Ascending aorta (tissue), 2 donors: Measurements from ENCODE around the gene PKD1L1. TPM values are rescaled to one million over a fixed set of nuclear protein-coding genes. Genes with fewer than 3 reads are reported as not detected.

Experiments used
- DNase-seq, 2 donors: peaks; one replicate each; pipeline ENCODE4 v3.0.0-alpha.2; 2019; ENCODE audit warnings: low spot score in 2 of 2
- H3K27ac ChIP-seq, 2 donors: fragments of 200-600 bp; sonication (generic); one replicate each; pipeline ENCODE4 v1.5.1; 2016 to 2017; ENCODE audit warnings: mild to moderate bottlenecking in 1 of 2
- H3K27me3 ChIP-seq: fragments of 200-600 bp; sonication (generic); one replicate; pipeline ENCODE4 v1.5.1; 2017
- H3K36me3 ChIP-seq, 2 donors: fragments of 200-600 bp; sonication (generic); one replicate each; pipeline ENCODE4 v1.5.1; 2016
- H3K4me1 ChIP-seq, 2 donors: fragments of 200-600 bp; sonication (generic); one replicate each; pipeline ENCODE4 v1.5.1; 2016 to 2017; ENCODE audit warnings: mild to moderate bottlenecking in 1 of 2
- H3K4me3 ChIP-seq, 2 donors: fragments of 200-600 bp; sonication (generic); one replicate each; pipeline ENCODE4 v1.5.1; 2016 to 2017; ENCODE audit warnings: mild to moderate bottlenecking in 1 of 2
- H3K9me3 ChIP-seq, 2 donors: fragments of 200-600 bp; sonication (generic); one replicate each; pipeline ENCODE4 v1.5.1; 2016
- CTCF ChIP-seq, 3 experiments: fragments of 200-600 bp in 2 of 3; fragments of 450-650 bp in 1 of 3; sonication (generic) in 2 of 3; IDR thresholded peaks; one replicate each; pipeline ENCODE4 v1.5.1; 2016 to 2019; ENCODE audit warnings: antibody characterized with exemption in 3 of 3, mild to moderate bottlenecking in 1 of 3, moderate library complexity in 1 of 3
- intact Hi-C: fragments of 100-400 bp; cut with DNase I; formaldehyde crosslinking; loops from one replicate; pipeline ENCODE4 v1.15.1; 2023
- total RNA-seq: library from RNA; depleted of rRNA; stranded (reverse); fragments of >200 nt; gene quantifications from one replicate; pipeline ENCODE4 v1.1.0, GENCODE V29; 2016

Gene PKD1L1
- total RNA-seq, 1 donor from 2014 or later = 1.1 TPM

- H3K36me3 ChIP-seq = no peaks in the 10 kb centered on the region
- no peaks in the 10 kb centered on the region for H3K27me3 ChIP-seq
- peaks cover 8 to 34% of the 10 kb centered on the region in 2 donors for H3K4me1 ChIP-seq
- no peaks in the 10 kb centered on the region for H3K9me3 ChIP-seq
- no peak overlapping the region for H3K27ac ChIP-seq
- no peak overlapping the region for H3K4me3 ChIP-seq
- no peak for DNase-seq
- intact Hi-C loops = loop anchor here (10.0 kb wide), 1 partner anchor 304 kb away; the partner anchor contains the start of gene UPP1
- no peak for TF ChIP-seq CTCF (IDR thresholded peaks at IDR 0.05)
Measured at GRCh38 chr7:47780555-47780954, 167.7 kb downstream of the PKD1L1 start.

GRCh38 chr7:47779341-47779771 is 168.9 kb downstream of the PKD1L1 start:
- intact Hi-C loops = no loop called here
- no peaks in the 10 kb centered on the region for H3K27me3 ChIP-seq
- no peaks in the 10 kb centered on the region for H3K9me3 ChIP-seq
- TF ChIP-seq CTCF (IDR thresholded peaks at IDR 0.05) = no peak
- peaks cover 11 to 26% of the 10 kb centered on the region in 2 donors for H3K4me1 ChIP-seq
- no peak overlapping the region for H3K27ac ChIP-seq
- DNase-seq = no peak
- no peaks in the 10 kb centered on the region for H3K36me3 ChIP-seq
- no peak overlapping the region for H3K4me3 ChIP-seq

DNA sequence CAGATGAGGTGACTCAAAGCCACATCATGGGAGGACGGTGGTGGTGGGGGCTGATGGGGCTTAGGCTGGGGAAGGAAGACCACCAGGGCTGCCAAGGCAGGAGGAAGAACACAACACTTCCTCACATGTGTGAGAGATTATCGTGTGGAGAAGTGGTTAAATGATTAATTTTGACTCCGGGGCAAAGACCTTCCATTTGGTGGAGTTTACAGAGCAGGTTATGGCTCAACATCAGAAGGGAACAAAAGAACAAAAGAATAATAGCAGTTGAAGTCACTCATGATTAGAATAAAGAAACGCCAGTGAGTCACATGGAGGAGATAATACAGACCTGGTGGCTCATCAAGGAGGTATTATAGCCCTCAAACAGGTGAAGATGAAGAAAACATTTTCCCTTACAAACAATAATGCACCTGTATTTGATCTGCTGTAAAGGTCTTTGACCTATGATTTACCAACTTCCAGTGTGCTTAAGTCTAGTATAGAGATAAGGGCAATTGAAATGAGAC is 170.1 kb downstream of the PKD1L1 start:
- H3K9me3 ChIP-seq = no peaks in the 10 kb centered on the region
- DNase-seq = no peak
- TF ChIP-seq CTCF (IDR thresholded peaks at IDR 0.05) = no peak
- peaks cover 11 to 22% of the 10 kb centered on the region in 2 donors for H3K4me1 ChIP-seq
- H3K27ac ChIP-seq = no peak overlapping the region
- H3K4me3 ChIP-seq = no peak overlapping the region
- intact Hi-C loops = no loop called here
- no peaks in the 10 kb centered on the region for H3K36me3 ChIP-seq
- no peaks in the 10 kb centered on the region for H3K27me3 ChIP-seq

- intact Hi-C loops = no loop called here
- Histone ChIP-seq H3K36me3 (no peaks in the 10 kb centered on the region), H3K4me3 (no peak overlapping the region), H3K9me3 (no peaks in the 10 kb centered on the region), H3K27me3 (no peaks in the 10 kb centered on the region), H3K27ac (no peak overlapping the region), H3K4me1 (peaks cover 7 to 21% of the 10 kb centered on the region in 2 donors)
- no peak for TF ChIP-seq CTCF (IDR thresholded peaks at IDR 0.05)
- no peak for DNase-seq
Measured at GRCh38 chr7:47777531-47778152, 170.6 kb downstream of the PKD1L1 start.

GRCh38 chr7:47776335-47776734 is 171.9 kb downstream of the PKD1L1 start:
- H3K27ac ChIP-seq = no peak overlapping the region
- H3K9me3 ChIP-seq = no peaks in the 10 kb centered on the region
- no peak overlapping the region for H3K4me3 ChIP-seq
- peaks cover 3 to 23% of the 10 kb centered on the region in 2 donors for H3K4me1 ChIP-seq
- no peaks in the 10 kb centered on the region for H3K36me3 ChIP-seq
- no peak for TF ChIP-seq CTCF (IDR thresholded peaks at IDR 0.05)
- no peak for DNase-seq
- H3K27me3 ChIP-seq = no peaks in the 10 kb centered on the region
- intact Hi-C loops = no loop called here
